Mesothelial cell of epicardium (in vitro differentiated cells): ENCODE data around the gene SBF2. TPM values are rescaled to one million over a fixed set of nuclear protein-coding genes. Genes with fewer than 3 reads are reported as not detected.
A peak's percentile ranks its signal among the peaks of the same experiment; 100 is the strongest.

Source experiments
- DNase-seq, 2 experiments: peaks; one replicate each; pipeline ENCODE4 v3.0.0; 2021; ENCODE audit warnings: low spot score in 2 of 2; ENCODE audit not compliant: unreplicated experiment in 2 of 2
- H3K27ac Mint-ChIP-seq: 2 replicates; pipeline ENCODE4 v1.8.0; 2021; ENCODE audit warnings: mixed read lengths
- H3K27me3 Mint-ChIP-seq: 2 replicates; pipeline ENCODE4 v1.8.0; 2021; ENCODE audit warnings: low read depth, mixed read lengths
- H3K36me3 Mint-ChIP-seq: 2 replicates; pipeline ENCODE4 v1.8.0; 2021; ENCODE audit warnings: mixed read lengths
- H3K4me1 Mint-ChIP-seq: 2 replicates; pipeline ENCODE4 v1.8.0; 2021; ENCODE audit warnings: mixed read lengths
- H3K4me3 Mint-ChIP-seq: 2 replicates; pipeline ENCODE4 v1.8.0; 2021; ENCODE audit warnings: mild to moderate bottlenecking, moderate library complexity, mixed read lengths
- H3K9me3 Mint-ChIP-seq: 2 replicates; pipeline ENCODE4 v1.8.0; 2021; ENCODE audit warnings: mixed read lengths
- CTCF ChIP-seq: fragments of 200-600 bp; sonication (generic); IDR thresholded peaks from one replicate; pipeline ENCODE4 v1.5.0; 2021; ENCODE audit warnings: antibody characterized with exemption; ENCODE audit not compliant: unreplicated experiment
- total RNA-seq: library from RNA; stranded (reverse); gene quantifications from 3 replicates; pipeline ENCODE4 v1.2.1, GENCODE V29; 2021

SBF2 gene
- total RNA-seq, 1 donor from 2014 or later: 58.4 TPM

GRCh38 chr11:10080138-10080537 lies 213.9 kb downstream of the SBF2 start:
- Mint-ChIP-seq H3K9me3 (peaks cover 74% of the 10 kb centered on the region), H3K36me3 (peaks cover 65% of the 10 kb centered on the region), H3K4me1 (no peaks in the 10 kb centered on the region), H3K4me3 (no peak overlapping the region), H3K27me3 (no peaks in the 10 kb centered on the region), H3K27ac (no peak overlapping the region)
- no peak for DNase-seq
- TF ChIP-seq CTCF: no peak

DNA sequence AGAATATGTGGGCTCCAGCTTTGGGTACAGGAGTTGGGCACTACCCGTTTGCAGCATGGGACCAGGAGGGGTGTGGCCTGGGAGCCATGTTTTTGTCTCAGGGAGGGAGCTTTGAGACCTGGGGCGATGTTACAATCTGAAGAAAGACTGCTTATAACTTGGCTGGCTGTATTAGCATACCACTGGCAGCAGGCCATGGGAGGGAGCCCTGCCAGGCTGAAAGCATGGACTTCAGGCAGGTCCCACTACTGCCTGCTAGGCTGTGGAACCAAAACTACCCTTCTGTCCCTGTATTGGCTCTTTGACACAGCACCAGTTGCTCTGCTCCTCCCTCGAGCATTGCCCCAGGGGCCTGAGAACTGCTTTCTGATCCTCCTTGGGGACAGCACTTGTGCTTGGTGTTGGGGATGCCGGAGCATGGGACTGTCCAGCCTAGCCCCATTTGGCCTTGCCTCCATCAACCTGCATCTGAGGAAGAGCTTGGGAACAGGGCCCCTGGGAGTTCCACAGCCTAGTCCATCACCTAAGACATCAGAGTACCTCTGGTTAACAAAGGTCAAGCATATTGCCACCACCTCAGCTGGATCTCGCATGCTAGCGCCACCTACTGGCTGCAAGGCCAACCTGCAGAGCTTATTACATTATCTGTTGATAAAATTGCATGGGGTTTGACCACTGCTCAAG lies 217.4 kb downstream of the SBF2 start:
- H3K27me3 Mint-ChIP-seq: no peaks in the 10 kb centered on the region
- no peak for DNase-seq

GRCh38 chr11:10075141-10075540 lies 218.9 kb downstream of the SBF2 start:
- no peak overlapping the region for H3K27ac Mint-ChIP-seq
- H3K9me3 Mint-ChIP-seq: peaks cover 37% of the 10 kb centered on the region
- no peak for TF ChIP-seq CTCF
- no peak for DNase-seq
- no peaks in the 10 kb centered on the region for H3K27me3 Mint-ChIP-seq
- H3K4me1 Mint-ChIP-seq: no peaks in the 10 kb centered on the region
- peaks cover 36% of the 10 kb centered on the region for H3K36me3 Mint-ChIP-seq
- H3K4me3 Mint-ChIP-seq: no peak overlapping the region

More for the DNA sequence above, 217.4 kb downstream of the SBF2 start:
- peaks cover 42% of the 10 kb centered on the region for H3K9me3 Mint-ChIP-seq
- H3K27ac Mint-ChIP-seq: no peak overlapping the region
- H3K36me3 Mint-ChIP-seq: peaks cover 37% of the 10 kb centered on the region
- TF ChIP-seq CTCF: peak; percentile 30
- H3K4me1 Mint-ChIP-seq: no peaks in the 10 kb centered on the region
- no peak overlapping the region for H3K4me3 Mint-ChIP-seq

DNA sequence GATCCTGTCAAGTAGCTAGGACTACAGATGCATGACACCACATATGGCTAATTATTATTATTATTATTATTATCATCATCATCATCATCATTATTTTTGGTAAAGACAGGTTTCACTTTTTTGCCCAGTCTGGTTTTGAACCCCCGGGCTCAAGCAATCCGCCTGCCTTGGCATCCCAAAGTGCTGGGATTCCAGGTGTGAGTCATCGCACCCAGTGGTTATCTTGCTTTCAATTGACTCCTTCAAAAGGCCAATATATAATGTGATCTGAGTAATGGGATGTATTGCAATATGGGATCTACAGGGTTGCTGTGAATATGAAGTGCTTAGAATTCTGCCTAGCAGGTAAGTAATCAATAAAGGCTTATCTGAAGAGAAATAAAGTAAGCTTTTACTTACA lies 221.2 kb downstream of the SBF2 start:
- peaks cover 20% of the 10 kb centered on the region for H3K36me3 Mint-ChIP-seq
- H3K27ac Mint-ChIP-seq: no peak overlapping the region
- no peaks in the 10 kb centered on the region for H3K4me1 Mint-ChIP-seq
- H3K27me3 Mint-ChIP-seq: no peaks in the 10 kb centered on the region
- DNase-seq: no peak
- no peak for TF ChIP-seq CTCF
- peaks cover 18% of the 10 kb centered on the region for H3K9me3 Mint-ChIP-seq
- H3K4me3 Mint-ChIP-seq: no peak overlapping the region

DNA sequence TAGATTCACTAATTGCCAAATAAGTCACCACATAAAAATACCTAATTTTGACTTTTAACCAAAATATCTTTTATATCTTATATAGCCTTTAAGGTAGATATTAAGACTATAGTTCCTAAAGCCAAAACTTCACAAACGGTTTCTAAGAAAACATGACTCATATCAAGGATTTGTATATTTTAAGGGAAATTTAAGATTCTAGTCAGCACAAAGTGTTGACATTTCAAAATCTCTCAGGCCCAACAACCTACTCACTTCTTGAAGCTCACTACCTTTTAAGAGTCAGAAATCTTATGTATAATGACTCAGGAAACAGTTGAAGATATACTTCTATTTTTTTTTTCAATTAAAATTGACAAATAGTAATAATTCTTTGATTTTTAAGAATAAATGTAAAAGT lies 221.9 kb downstream of the SBF2 start:
- Mint-ChIP-seq H3K36me3 (peaks cover 15% of the 10 kb centered on the region), H3K27ac (no peak overlapping the region), H3K4me3 (no peak overlapping the region), H3K4me1 (no peaks in the 10 kb centered on the region), H3K9me3 (peaks cover 11% of the 10 kb centered on the region), H3K27me3 (no peaks in the 10 kb centered on the region)
- no peak for DNase-seq
- no peak for TF ChIP-seq CTCF
